Measurements from ENCODE around the gene SERPINA4. TPM values are rescaled to one million over a fixed set of nuclear protein-coding genes. Genes with fewer than 3 reads are reported as not detected.

Gene SERPINA4
- total and polyA plus RNA-seq, 2 of the 13 experiments (the other 11 are each of a cell fraction or from before 2014, with no cell fraction given): 39.1 to 57.8 TPM

GRCh38 chr14:94539181-94539580 is 22.1 kb upstream of the SERPINA4 start (continued):
- TF ChIP-seq MIER3 (CRISPR knock-in tag; IDR thresholded peaks at IDR 0.05; ENCODE audit: borderline replicate concordance): no peak
- TF ChIP-seq REL (CRISPR knock-in tag; conservative IDR thresholded peaks at IDR 0.05): no peak
- no peak for TF ChIP-seq KLF6 (CRISPR knock-in tag; IDR thresholded peaks at IDR 0.05)
- no peak for TF ChIP-seq ZNF335 (CRISPR knock-in tag; IDR thresholded peaks at IDR 0.05)
- TF ChIP-seq IKZF1 (IDR thresholded peaks at IDR 0.05): no peak
- no peak for TF ChIP-seq ZNF292 (CRISPR knock-in tag; IDR thresholded peaks at IDR 0.05; ENCODE audit: borderline replicate concordance, low read depth)

- intact Hi-C loops (cut with micrococcal nuclease; ENCODE audit: unreplicated experiment): loop anchor here (1.0 to 5.0 kb wide), 5 partner anchors 33 to 142 kb away; partner anchors contain the start of gene SERPINA12
- Histone ChIP-seq H2AFZ (ENCODE audit: low read length) (no peak overlapping the region), H3K4me2 (ENCODE audit: low read depth, low read length) (peak overlapping the region; percentile 88), H3K36me3 (replicated peaks in 1 of 2; ENCODE audit: control insufficient read depth in 1 of 2, insufficient read depth in 2 of 2, low read length in 2 of 2) (no peaks in the 10 kb centered on the region), H3K9ac (ENCODE audit: insufficient read depth, low read depth, low read length) (peak overlapping the region; percentile 34; the same call in 1 of the 2 replicates), H3K4me1 (ENCODE audit: insufficient read depth, low read length) (peaks cover 94% of the 10 kb centered on the region), H3K27ac (ENCODE audit: extremely low read length, insufficient read depth, low read length) (peak overlapping the region; percentile 20), H3K79me2 (ENCODE audit: insufficient read depth, low read length) (no peaks in the 10 kb centered on the region), H3K27me3 (ENCODE audit: control insufficient read depth in 1 of 2, insufficient read depth in 2 of 2, low read length in 2 of 2) (no peaks in the 10 kb centered on the region), H4K20me1 (ENCODE audit: insufficient read depth, low read length) (no peaks in the 10 kb centered on the region), H3K9me3 (ENCODE audit: low read length) (no peaks in the 10 kb centered on the region), H3K4me3 (replicated peaks in 1 of 3; ENCODE audit: insufficient read depth in 1 of 3, low read depth in 2 of 3, low read length in 3 of 3) (peak overlapping the region; percentile 48 to 67 (median 49); a peak in 5 of 6 replicates)
- DNase-seq (ENCODE audit: low spot score) (peak; percentile 69), FAIRE-seq (peak; percentile 47), ATAC-seq (peak; percentile 58)
- ChIA-PET CTCF (ENCODE audit: low intra/inter-chr PET ratio, low total read pairs) (interaction anchor here (2.8 kb wide), 1 partner anchor 106 kb away, joined by 9 read pairs; no protein-coding TSS in a partner anchor), POLR2A (interaction anchor here (0.7 to 2.8 kb wide), 14 partner anchors 8 to 106 kb away, joined by 3 to 20 read pairs (median 4); partner anchors contain the start of genes SERPINA3 and SERPINA4)
- WGBS (ENCODE audit: low lambda C conversion rate): 4% methylated on average over 10 of the region's 13 CpGs
- in situ Hi-C loops (cut with HindIII; ENCODE audit: extremely low pct_ligation_motif_present, low pct_unique_long_range_greater_than_20kb): loop anchor here (10.0 kb wide), 1 partner anchor 145 kb away; no protein-coding TSS in a partner anchor
- BruUV-seq (replicated peaks): no TSS peak
- TF ChIP-seq ARNTL (CRISPR knock-in tag; IDR thresholded peaks at IDR 0.05) (0 out of 2 replicates have a peak, but pooled peaks have one; percentile 3), ETV5 (CRISPR knock-in tag; IDR thresholded peaks at IDR 0.05; ENCODE audit: borderline replicate concordance) (peak; percentile 30; the same call in 1 of the 2 replicates), ZNF878 (CRISPR knock-in tag; IDR thresholded peaks at IDR 0.05) (0 out of 2 replicates have a peak, but pooled peaks have one; percentile 26), ZBTB7B (CRISPR knock-in tag; IDR thresholded peaks at IDR 0.05) (0 out of 2 replicates have a peak, but pooled peaks have one; percentile 5), KAT8 (CRISPR knock-in tag; IDR thresholded peaks at IDR 0.05) (0 out of 2 replicates have a peak, but pooled peaks have one; percentile 29), JUN (CRISPR knock-in tag; IDR thresholded peaks at IDR 0.05) (no peak)
- TF ChIP-seq, protein P1, sequence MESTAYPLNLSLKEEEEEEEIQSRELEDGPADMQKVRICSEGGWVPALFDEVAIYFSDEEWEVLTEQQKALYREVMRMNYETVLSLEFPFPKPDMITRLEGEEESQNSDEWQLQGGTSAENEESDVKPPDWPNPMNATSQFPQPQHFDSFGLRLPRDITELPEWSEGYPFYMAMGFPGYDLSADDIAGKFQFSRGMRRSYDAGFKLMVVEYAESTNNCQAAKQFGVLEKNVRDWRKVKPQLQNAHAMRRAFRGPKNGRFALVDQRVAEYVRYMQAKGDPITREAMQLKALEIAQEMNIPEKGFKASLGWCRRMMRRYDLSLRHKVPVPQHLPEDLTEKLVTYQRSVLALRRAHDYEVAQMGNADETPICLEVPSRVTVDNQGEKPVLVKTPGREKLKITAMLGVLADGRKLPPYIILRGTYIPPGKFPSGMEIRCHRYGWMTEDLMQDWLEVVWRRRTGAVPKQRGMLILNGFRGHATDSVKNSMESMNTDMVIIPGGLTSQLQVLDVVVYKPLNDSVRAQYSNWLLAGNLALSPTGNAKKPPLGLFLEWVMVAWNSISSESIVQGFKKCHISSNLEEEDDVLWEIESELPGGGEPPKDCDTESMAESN (CRISPR knock-in tag; conservative IDR thresholded peaks at IDR 0.05): peak; percentile 53; the same call in 1 of the 2 replicates
- TF ChIP-seq, protein P2, sequence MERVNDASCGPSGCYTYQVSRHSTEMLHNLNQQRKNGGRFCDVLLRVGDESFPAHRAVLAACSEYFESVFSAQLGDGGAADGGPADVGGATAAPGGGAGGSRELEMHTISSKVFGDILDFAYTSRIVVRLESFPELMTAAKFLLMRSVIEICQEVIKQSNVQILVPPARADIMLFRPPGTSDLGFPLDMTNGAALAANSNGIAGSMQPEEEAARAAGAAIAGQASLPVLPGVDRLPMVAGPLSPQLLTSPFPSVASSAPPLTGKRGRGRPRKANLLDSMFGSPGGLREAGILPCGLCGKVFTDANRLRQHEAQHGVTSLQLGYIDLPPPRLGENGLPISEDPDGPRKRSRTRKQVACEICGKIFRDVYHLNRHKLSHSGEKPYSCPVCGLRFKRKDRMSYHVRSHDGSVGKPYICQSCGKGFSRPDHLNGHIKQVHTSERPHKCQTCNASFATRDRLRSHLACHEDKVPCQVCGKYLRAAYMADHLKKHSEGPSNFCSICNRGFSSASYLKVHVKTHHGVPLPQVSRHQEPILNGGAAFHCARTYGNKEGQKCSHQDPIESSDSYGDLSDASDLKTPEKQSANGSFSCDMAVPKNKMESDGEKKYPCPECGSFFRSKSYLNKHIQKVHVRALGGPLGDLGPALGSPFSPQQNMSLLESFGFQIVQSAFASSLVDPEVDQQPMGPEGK (CRISPR knock-in tag; IDR thresholded peaks at IDR 0.05): peak; percentile 52
- TF ChIP-seq, protein P3, sequence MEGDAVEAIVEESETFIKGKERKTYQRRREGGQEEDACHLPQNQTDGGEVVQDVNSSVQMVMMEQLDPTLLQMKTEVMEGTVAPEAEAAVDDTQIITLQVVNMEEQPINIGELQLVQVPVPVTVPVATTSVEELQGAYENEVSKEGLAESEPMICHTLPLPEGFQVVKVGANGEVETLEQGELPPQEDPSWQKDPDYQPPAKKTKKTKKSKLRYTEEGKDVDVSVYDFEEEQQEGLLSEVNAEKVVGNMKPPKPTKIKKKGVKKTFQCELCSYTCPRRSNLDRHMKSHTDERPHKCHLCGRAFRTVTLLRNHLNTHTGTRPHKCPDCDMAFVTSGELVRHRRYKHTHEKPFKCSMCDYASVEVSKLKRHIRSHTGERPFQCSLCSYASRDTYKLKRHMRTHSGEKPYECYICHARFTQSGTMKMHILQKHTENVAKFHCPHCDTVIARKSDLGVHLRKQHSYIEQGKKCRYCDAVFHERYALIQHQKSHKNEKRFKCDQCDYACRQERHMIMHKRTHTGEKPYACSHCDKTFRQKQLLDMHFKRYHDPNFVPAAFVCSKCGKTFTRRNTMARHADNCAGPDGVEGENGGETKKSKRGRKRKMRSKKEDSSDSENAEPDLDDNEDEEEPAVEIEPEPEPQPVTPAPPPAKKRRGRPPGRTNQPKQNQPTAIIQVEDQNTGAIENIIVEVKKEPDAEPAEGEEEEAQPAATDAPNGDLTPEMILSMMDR (CRISPR knock-in tag; IDR thresholded peaks at IDR 0.05): peak; percentile 80
These were observed 21.0 kb upstream of the SERPINA4 start for GRCh38 chr14:94540031-94540794.

All from HepG2 (cell line).